GM10266 (cell line): Measurements from ENCODE around the gene KRTAP5-11.
"Not testable (repeated sequence)": the region's sequence is repeated elsewhere in the genome, so short reads cannot be mapped to it uniquely, and the experiment has no call there.

Source experiments
- DNase-seq: peaks from one replicate; pipeline ENCODE4 v3.0.0; 2012; ENCODE audit errors: extremely low spot score
- TF ChIP-seq, protein P1 (sequence below): IDR thresholded peaks from 2 replicates; pipeline ENCODE4 v1.5.1; 2012; ENCODE audit warnings: mild to moderate bottlenecking, low read depth; ENCODE audit not compliant: control insufficient read depth, insufficient read depth; ENCODE audit errors: missing control alignments

Gene KRTAP5-11

DNA sequence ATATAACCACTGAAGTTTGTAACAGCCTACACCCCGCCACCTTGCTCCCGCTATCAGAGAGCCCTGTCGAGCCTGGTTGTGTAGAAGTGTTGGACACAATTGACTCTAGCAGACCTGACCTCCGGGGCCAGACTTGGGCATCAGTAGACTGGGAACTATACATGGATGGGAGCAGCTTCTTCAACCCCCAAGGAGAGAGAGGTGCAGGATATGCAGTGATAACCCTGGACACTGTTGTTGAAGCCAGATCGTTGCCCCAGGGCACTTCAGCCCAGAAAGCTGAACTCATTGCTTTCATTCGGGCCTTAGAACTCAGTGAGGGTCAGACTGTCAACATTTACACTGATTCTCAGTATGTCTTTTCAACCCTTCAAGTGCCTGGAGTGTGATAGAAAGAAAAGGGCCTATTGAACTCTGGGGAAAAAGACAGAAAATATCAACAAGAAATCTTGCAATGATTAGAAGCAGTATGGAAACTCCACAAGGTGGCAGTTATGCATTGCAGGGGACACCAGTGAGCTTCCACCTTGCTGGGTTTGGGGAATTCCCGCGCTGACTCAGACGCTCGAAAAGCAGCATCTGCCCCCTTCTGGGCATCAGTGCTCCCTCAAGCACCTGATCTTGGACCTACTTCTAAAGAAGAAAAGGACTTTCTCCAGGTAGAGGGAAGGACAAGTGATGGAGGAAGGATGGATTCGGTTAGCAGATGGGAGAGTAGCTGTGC is 6.3 kb upstream of the KRTAP5-11 start:
- not testable (repeated sequence) for DNase-seq
- TF ChIP-seq, protein P1, sequence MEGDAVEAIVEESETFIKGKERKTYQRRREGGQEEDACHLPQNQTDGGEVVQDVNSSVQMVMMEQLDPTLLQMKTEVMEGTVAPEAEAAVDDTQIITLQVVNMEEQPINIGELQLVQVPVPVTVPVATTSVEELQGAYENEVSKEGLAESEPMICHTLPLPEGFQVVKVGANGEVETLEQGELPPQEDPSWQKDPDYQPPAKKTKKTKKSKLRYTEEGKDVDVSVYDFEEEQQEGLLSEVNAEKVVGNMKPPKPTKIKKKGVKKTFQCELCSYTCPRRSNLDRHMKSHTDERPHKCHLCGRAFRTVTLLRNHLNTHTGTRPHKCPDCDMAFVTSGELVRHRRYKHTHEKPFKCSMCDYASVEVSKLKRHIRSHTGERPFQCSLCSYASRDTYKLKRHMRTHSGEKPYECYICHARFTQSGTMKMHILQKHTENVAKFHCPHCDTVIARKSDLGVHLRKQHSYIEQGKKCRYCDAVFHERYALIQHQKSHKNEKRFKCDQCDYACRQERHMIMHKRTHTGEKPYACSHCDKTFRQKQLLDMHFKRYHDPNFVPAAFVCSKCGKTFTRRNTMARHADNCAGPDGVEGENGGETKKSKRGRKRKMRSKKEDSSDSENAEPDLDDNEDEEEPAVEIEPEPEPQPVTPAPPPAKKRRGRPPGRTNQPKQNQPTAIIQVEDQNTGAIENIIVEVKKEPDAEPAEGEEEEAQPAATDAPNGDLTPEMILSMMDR, result peak; percentile 49

DNA sequence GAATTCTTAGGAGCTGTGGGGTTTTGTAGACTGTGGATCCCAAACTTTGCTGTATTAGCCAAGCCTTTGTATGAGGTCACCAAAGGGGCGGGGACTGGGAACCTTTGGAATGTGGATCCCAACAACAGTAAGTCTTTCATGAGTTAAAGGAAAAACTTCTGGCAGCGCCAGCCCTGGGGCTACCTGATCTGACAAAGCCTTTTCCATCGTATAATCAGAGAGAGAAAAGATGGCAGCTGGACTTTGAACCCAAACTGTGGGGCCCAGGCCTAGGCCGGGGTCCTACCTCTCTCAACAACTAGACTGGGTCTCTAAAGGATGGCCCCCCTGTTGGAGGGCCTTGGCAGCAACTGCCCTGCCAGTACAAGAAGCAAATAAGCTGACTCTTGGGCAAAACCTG is 5.6 kb upstream of the KRTAP5-11 start:
- DNase-seq, result not testable (repeated sequence)

DNA sequence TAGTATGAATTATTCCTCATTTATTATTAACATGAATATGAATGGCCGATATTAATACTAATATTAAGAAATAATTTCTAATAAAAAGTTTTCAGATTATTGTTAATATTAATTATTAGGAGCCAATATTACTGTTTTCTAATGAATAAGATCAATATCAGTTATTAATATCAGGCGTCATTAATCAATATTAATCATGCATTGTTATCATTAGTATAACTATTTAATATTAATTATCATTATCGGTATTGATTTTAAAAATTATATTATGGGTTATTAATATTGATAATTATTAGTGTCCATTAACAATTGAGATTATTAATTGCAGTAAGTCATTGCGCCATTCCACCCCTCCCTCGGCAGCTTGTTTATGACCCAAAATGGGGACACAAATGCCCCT is 3.0 kb upstream of the KRTAP5-11 start:
- not testable (repeated sequence) for DNase-seq

- DNase-seq, result not testable (repeated sequence)
These were observed 294 bp upstream of the KRTAP5-11 start for GRCh38 chr11:71582969-71583368.

GRCh38 chr11:71581826-71582225 is 849 bp downstream of the KRTAP5-11 start:
- no peak for DNase-seq
- TF ChIP-seq, protein P1, result no peak

GRCh38 chr11:71580057-71581003 is 2.3 kb downstream of the KRTAP5-11 start:
- peak; percentile 68 for DNase-seq
- TF ChIP-seq, protein P1, result peak; percentile 77

DNA sequence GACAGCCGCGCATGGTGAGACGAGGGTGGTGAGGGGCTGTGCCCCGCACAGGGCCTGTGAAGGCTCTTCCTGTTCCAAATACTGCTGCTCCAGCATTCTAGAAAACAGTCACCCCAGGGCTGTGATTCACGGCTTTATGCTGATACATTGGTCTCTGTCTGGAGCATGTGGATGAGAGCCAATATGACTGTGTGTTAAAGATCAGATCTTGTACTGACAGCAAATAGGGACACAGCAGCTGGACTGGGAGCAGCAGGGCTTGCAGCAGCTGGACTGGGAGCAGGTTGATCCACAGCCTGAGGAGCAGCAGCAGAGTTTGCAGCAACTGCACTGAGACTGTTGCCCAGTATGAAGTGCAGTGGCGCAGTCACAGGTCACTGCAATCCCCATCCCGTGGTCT is 3.2 kb downstream of the KRTAP5-11 start:
- DNase-seq, result not testable (repeated sequence)

GRCh38 chr11:71577469-71578004 is 5.1 kb downstream of the KRTAP5-11 start:
- DNase-seq, result no peak
- TF ChIP-seq, protein P1, result no peak

DNA sequence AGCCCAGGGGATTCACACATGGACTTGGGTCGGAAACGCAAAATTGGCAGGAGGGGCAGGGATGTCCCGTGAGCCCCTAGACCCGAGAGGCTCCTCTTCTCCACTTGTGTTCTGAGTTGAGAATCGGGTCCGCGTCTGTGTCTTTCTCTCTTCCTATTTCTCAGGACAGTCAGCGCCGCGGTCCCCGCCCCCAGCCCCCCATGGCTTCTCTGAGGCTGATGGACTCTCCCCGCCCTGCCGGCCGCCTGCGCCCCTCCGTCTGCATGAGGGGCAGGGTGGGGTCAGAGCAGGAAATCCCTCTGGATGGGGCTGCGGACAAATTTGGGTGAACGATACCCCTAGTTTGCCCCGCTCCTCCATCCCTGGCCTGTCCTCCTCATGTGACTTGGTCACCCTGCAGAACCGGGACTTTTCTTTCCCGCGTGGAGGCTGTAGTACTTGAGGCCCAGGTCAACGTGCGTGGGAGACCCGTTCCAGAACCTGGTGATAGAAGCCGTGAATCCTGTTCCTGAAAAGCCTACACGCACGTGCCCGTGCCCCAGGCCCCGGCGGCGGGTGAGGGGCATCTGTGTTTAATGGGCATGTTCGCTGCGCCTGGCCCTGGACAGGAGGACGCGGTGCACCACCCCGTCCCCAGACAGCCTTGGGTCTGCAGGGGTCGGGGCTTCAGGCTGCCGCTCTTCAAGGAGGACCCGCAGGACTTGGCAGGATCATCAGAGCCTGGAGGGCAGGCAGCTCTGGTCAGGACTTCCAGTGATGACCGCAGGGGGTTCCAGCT is 5.8 kb downstream of the KRTAP5-11 start:
- not testable (repeated sequence) for DNase-seq
